Measurements from ENCODE around the gene TRERF1. TPM values are rescaled to one million over a fixed set of nuclear protein-coding genes. Genes with fewer than 3 reads are reported as not detected.
A peak's percentile ranks its signal among the peaks of the same experiment; 100 is the strongest.

TRERF1 gene
- total RNA-seq, 1 experiment from 2014 or later = 22.3 TPM

- TF ChIP-seq ZNF232 (CRISPR knock-in tag; IDR thresholded peaks at IDR 0.05) (no peak), ATF1 (CRISPR knock-in tag; IDR thresholded peaks at IDR 0.05) (no peak), FOXJ3 (CRISPR knock-in tag; IDR thresholded peaks at IDR 0.05; ENCODE audit: borderline replicate concordance) (no peak), ZNF425 (CRISPR knock-in tag; conservative IDR thresholded peaks at IDR 0.05) (no peak), USF1 (CRISPR knock-in tag; IDR thresholded peaks at IDR 0.05) (0 out of 2 replicates have a peak, but pooled peaks have one; percentile 22), ZNF138 (CRISPR knock-in tag; conservative IDR thresholded peaks at IDR 0.05) (no peak), IRF2 (CRISPR knock-in tag; IDR thresholded peaks at IDR 0.05; ENCODE audit: borderline replicate concordance, low read depth) (no peak), JUN (CRISPR knock-in tag; IDR thresholded peaks at IDR 0.05) (peak; percentile 82; the same call in 1 of the 2 replicates), CBFB (CRISPR knock-in tag; IDR thresholded peaks at IDR 0.05; ENCODE audit: low read depth) (no peak), NR1H2 (CRISPR knock-in tag; IDR thresholded peaks at IDR 0.05) (no peak), SMAD4 (CRISPR knock-in tag; IDR thresholded peaks at IDR 0.05) (no peak), E2F4 (CRISPR knock-in tag; IDR thresholded peaks at IDR 0.05; ENCODE audit: borderline replicate concordance, low read depth) (no peak), ZNF671 (CRISPR knock-in tag; IDR thresholded peaks at IDR 0.05) (no peak), RELA (CRISPR knock-in tag; IDR thresholded peaks at IDR 0.05; ENCODE audit: borderline replicate concordance) (no peak), ZNF121 (CRISPR knock-in tag; IDR thresholded peaks at IDR 0.05) (no peak), ATF3 (CRISPR knock-in tag; conservative IDR thresholded peaks at IDR 0.05) (no peak), OVOL2 (CRISPR knock-in tag; IDR thresholded peaks at IDR 0.05; ENCODE audit: borderline replicate concordance) (no peak), EMX1 (CRISPR knock-in tag; IDR thresholded peaks at IDR 0.05) (no peak), KAT7 (CRISPR knock-in tag; IDR thresholded peaks at IDR 0.05; ENCODE audit: borderline replicate concordance) (0 out of 2 replicates have a peak, but pooled peaks have one; percentile 70)
Observed at GRCh38 chr6:42452171-42453030, 675 bp upstream of the TRERF1 start (continued).

- no peak for TF ChIP-seq ZNF423 (CRISPR knock-in tag; IDR thresholded peaks at IDR 0.05)
- TF ChIP-seq MLX (CRISPR knock-in tag; IDR thresholded peaks at IDR 0.05) = no peak
- peak; percentile 44; the same call in 1 of the 2 replicates for TF ChIP-seq ARID4B (CRISPR knock-in tag; IDR thresholded peaks at IDR 0.05; ENCODE audit: borderline replicate concordance)
- TF ChIP-seq MAX (CRISPR knock-in tag; IDR thresholded peaks at IDR 0.05) = 0 out of 2 replicates have a peak, but pooled peaks have one; percentile 42
- TF ChIP-seq ZNF416 (CRISPR knock-in tag; IDR thresholded peaks at IDR 0.05) = no peak
- no peak for TF ChIP-seq TEAD1 (CRISPR knock-in tag; IDR thresholded peaks at IDR 0.05)
- Mint-ChIP-seq H3K27ac (peak overlapping the region; percentile 99), H3K36me3 (peaks cover 3% of the 10 kb centered on the region), H3K4me3 (peak overlapping the region; percentile 100), H3K9me3 (no peaks in the 10 kb centered on the region), H3K27me3 (ENCODE audit: low read depth) (peaks cover 4% of the 10 kb centered on the region), H3K4me1 (peaks cover 55% of the 10 kb centered on the region)
- ATAC-seq = no peak
- ChIA-PET POLR2A (interaction anchor here (0.6 to 0.9 kb wide), 3 partner anchors 190 to 871 kb away, joined by 3 read pairs; no protein-coding TSS in a partner anchor), CTCF (interaction anchor here (0.7 to 5.3 kb wide), 6 partner anchors 9 to 254 kb away, joined by 3 to 60 read pairs (median 6); partner anchors contain the start of gene UBR2)
- no peak for DNase-seq (ENCODE audit: low spot score)
Observed at GRCh38 chr6:42450477-42451332, 1.0 kb downstream of the TRERF1 start.

Measured in WTC11 (cell line).